RWPE1 (cell line): ENCODE measurements around the gene TIMM22.

ENCODE experiments used
- CTCF ChIA-PET: fragments of 350-600 bp; sonication (Branson Sonifier 250); formaldehyde crosslinking; extraction: SDS; loops from one replicate; lab custom pipeline; 2021; lab: Yijun Ruan, JAX
- POLR2A ChIA-PET: fragments of 400-600 bp; formaldehyde crosslinking; extraction: SDS; loops from one replicate; lab custom pipeline; 2020; ENCODE audit warnings: antibody characterized with exemption; ENCODE audit not compliant: low non-redundant PET; lab: Yijun Ruan, JAX
- DNase-seq: peaks from one replicate; pipeline ENCODE4 v3.0.0; 2012; ENCODE audit warnings: low spot score
- H3K27ac ChIP-seq: fragments of 450-650 bp; 2 replicates; pipeline ENCODE4 v1.5.1; 2017
- CTCF ChIP-seq: fragments of 450-650 bp; conservative IDR thresholded peaks from 2 replicates; pipeline ENCODE4 v1.5.1; 2017; ENCODE audit warnings: low read depth, mild to moderate bottlenecking

Gene TIMM22

GRCh38 chr17:1011760-1012735 is 15.1 kb downstream of the TIMM22 start:
- H3K27ac ChIP-seq: peak overlapping the region; percentile 49
- TF ChIP-seq CTCF: no peak
- ChIA-PET POLR2A (no interaction called here), CTCF (interaction anchor here (1.0 kb wide), 1 partner anchor 9 kb away, joined by 3 read pairs; no protein-coding TSS in a partner anchor)
- no peak for DNase-seq

GRCh38 chr17:1012823-1013728 is 16.1 kb downstream of the TIMM22 start:
- ChIA-PET CTCF (interaction anchor here (1.0 kb wide), 1 partner anchor 10 kb away, joined by 3 read pairs; no protein-coding TSS in a partner anchor), POLR2A (no interaction called here)
- H3K27ac ChIP-seq: 0 out of 2 replicates have a peak overlapping the region, but pooled peaks have one; percentile 8
- no peak for DNase-seq
- no peak for TF ChIP-seq CTCF

GRCh38 chr17:1013729-1014090 is 16.8 kb downstream of the TIMM22 start:
- POLR2A ChIA-PET: no interaction called here
- no peak overlapping the region for H3K27ac ChIP-seq
- CTCF ChIA-PET: no interaction called here
- TF ChIP-seq CTCF: no peak
- DNase-seq: no peak

GRCh38 chr17:1018547-1018946 is 21.6 kb downstream of the TIMM22 start:
- H3K27ac ChIP-seq: no peak overlapping the region
- TF ChIP-seq CTCF: no peak
- no peak for DNase-seq
- ChIA-PET POLR2A (no interaction called here), CTCF (interaction anchor here (1.4 kb wide), 1 partner anchor 37 kb away, joined by 3 read pairs; no protein-coding TSS in a partner anchor)

GRCh38 chr17:1019451-1019850 is 22.5 kb downstream of the TIMM22 start:
- TF ChIP-seq CTCF: no peak
- CTCF ChIA-PET: interaction anchor here (0.5 to 1.4 kb wide), 2 partner anchors 36 to 137 kb away, joined by 3 read pairs; no protein-coding TSS in a partner anchor
- H3K27ac ChIP-seq: no peak overlapping the region; the same call in 1 of the 2 replicates
- POLR2A ChIA-PET: no interaction called here
- no peak for DNase-seq

GRCh38 chr17:1021147-1021546 is 24.2 kb downstream of the TIMM22 start:
- ChIA-PET POLR2A (no interaction called here), CTCF (no interaction called here)
- no peak for DNase-seq
- H3K27ac ChIP-seq: no peak overlapping the region
- no peak for TF ChIP-seq CTCF
